Mucosa of stomach (tissue), 1 donor: ENCODE results near the gene PICK1.

Experiments used
- H3K27me3 ChIP-seq: one replicate; pipeline ENCODE4 v1.7.0; 2013; ENCODE audit warnings: mild to moderate bottlenecking, low read length; ENCODE audit not compliant: control insufficient read depth, insufficient read depth
- H3K36me3 ChIP-seq: one replicate; pipeline ENCODE4 v1.7.0; 2013; ENCODE audit warnings: low read length; ENCODE audit not compliant: control insufficient read depth, insufficient read depth
- H3K4me1 ChIP-seq: one replicate; pipeline ENCODE4 v1.7.0; 2013; ENCODE audit warnings: mild to moderate bottlenecking, low read length; ENCODE audit not compliant: control insufficient read depth, insufficient read depth
- H3K4me3 ChIP-seq: one replicate; pipeline ENCODE4 v1.7.0; 2013; ENCODE audit warnings: low read length
- H3K9ac ChIP-seq: one replicate; pipeline ENCODE4 v1.7.0; 2013; ENCODE audit warnings: mild to moderate bottlenecking, low read length, moderate library complexity
- H3K9me3 ChIP-seq: one replicate; pipeline ENCODE4 v1.7.0; 2013; ENCODE audit warnings: mild to moderate bottlenecking, low read length, moderate library complexity; ENCODE audit not compliant: control insufficient read depth
- donor health status: Pancreatic carcinoma.

The PICK1 gene

GRCh38 chr22:38042488-38042790 lies 14.8 kb upstream of the PICK1 start:
- H3K4me1 ChIP-seq = no peaks in the 10 kb centered on the region
- no peak overlapping the region for H3K4me3 ChIP-seq
- no peaks in the 10 kb centered on the region for H3K9me3 ChIP-seq
- H3K9ac ChIP-seq = no peak overlapping the region
- no peaks in the 10 kb centered on the region for H3K36me3 ChIP-seq
- H3K27me3 ChIP-seq = no peaks in the 10 kb centered on the region

- Histone ChIP-seq H3K9ac (no peak overlapping the region), H3K4me1 (no peaks in the 10 kb centered on the region), H3K9me3 (no peaks in the 10 kb centered on the region), H3K36me3 (no peaks in the 10 kb centered on the region), H3K4me3 (no peak overlapping the region), H3K27me3 (no peaks in the 10 kb centered on the region)
These were observed 13.8 kb upstream of the PICK1 start for GRCh38 chr22:38043151-38044039.

- H3K36me3 ChIP-seq = no peaks in the 10 kb centered on the region
- H3K4me3 ChIP-seq = no peak overlapping the region
- H3K9me3 ChIP-seq = no peaks in the 10 kb centered on the region
- no peaks in the 10 kb centered on the region for H3K27me3 ChIP-seq
- no peaks in the 10 kb centered on the region for H3K4me1 ChIP-seq
- H3K9ac ChIP-seq = no peak overlapping the region
These were observed 11.0 kb upstream of the PICK1 start for GRCh38 chr22:38046070-38046748.

- H3K9ac ChIP-seq = no peak overlapping the region
- H3K4me3 ChIP-seq = no peak overlapping the region
- H3K27me3 ChIP-seq = peaks cover 7% of the 10 kb centered on the region
- H3K36me3 ChIP-seq = no peaks in the 10 kb centered on the region
- H3K4me1 ChIP-seq = peaks cover 7% of the 10 kb centered on the region
- no peaks in the 10 kb centered on the region for H3K9me3 ChIP-seq
These were observed 7.2 kb upstream of the PICK1 start for GRCh38 chr22:38049812-38050619.

GRCh38 chr22:38050720-38051119 lies 6.5 kb upstream of the PICK1 start:
- Histone ChIP-seq H3K36me3 (no peaks in the 10 kb centered on the region), H3K4me3 (no peak overlapping the region), H3K9me3 (no peaks in the 10 kb centered on the region), H3K9ac (no peak overlapping the region), H3K27me3 (peaks cover 7% of the 10 kb centered on the region), H3K4me1 (peaks cover 7% of the 10 kb centered on the region)

- no peaks in the 10 kb centered on the region for H3K9me3 ChIP-seq
- H3K9ac ChIP-seq = no peak overlapping the region
These were observed 5.9 kb upstream of the PICK1 start for GRCh38 chr22:38051261-38051660.

GRCh38 chr22:38051900-38052862 lies 5.0 kb upstream of the PICK1 start:
- no peaks in the 10 kb centered on the region for H3K9me3 ChIP-seq
- H3K36me3 ChIP-seq = no peaks in the 10 kb centered on the region
- H3K4me1 ChIP-seq = peaks cover 19% of the 10 kb centered on the region
- H3K27me3 ChIP-seq = peaks cover 7% of the 10 kb centered on the region
- no peak overlapping the region for H3K4me3 ChIP-seq
- no peak overlapping the region for H3K9ac ChIP-seq

More at GRCh38 chr22:38051261-38051660, 5.9 kb upstream of the PICK1 start:
- Histone ChIP-seq H3K36me3 (no peaks in the 10 kb centered on the region), H3K27me3 (peaks cover 7% of the 10 kb centered on the region), H3K4me1 (peaks cover 10% of the 10 kb centered on the region), H3K4me3 (no peak overlapping the region)

- Histone ChIP-seq H3K36me3 (peaks cover 3% of the 10 kb centered on the region), H3K9me3 (no peaks in the 10 kb centered on the region), H3K9ac (no peak overlapping the region), H3K27me3 (no peaks in the 10 kb centered on the region), H3K4me1 (no peaks in the 10 kb centered on the region), H3K4me3 (no peak overlapping the region)
These were observed 5.6 kb downstream of the PICK1 start for GRCh38 chr22:38062791-38063190.

GRCh38 chr22:38065539-38065938 lies 8.3 kb downstream of the PICK1 start:
- Histone ChIP-seq H3K36me3 (peaks cover 3% of the 10 kb centered on the region), H3K4me3 (no peak overlapping the region), H3K4me1 (no peaks in the 10 kb centered on the region), H3K9ac (no peak overlapping the region), H3K9me3 (no peaks in the 10 kb centered on the region), H3K27me3 (no peaks in the 10 kb centered on the region)

GRCh38 chr22:38066381-38067027 lies 9.3 kb downstream of the PICK1 start:
- Histone ChIP-seq H3K4me3 (no peak overlapping the region), H3K9ac (no peak overlapping the region), H3K9me3 (no peaks in the 10 kb centered on the region), H3K36me3 (peaks cover 3% of the 10 kb centered on the region), H3K4me1 (no peaks in the 10 kb centered on the region), H3K27me3 (no peaks in the 10 kb centered on the region)

GRCh38 chr22:38067028-38067415 lies 9.8 kb downstream of the PICK1 start:
- Histone ChIP-seq H3K4me1 (no peaks in the 10 kb centered on the region), H3K9ac (no peak overlapping the region), H3K36me3 (peaks cover 3% of the 10 kb centered on the region), H3K9me3 (no peaks in the 10 kb centered on the region), H3K27me3 (no peaks in the 10 kb centered on the region), H3K4me3 (no peak overlapping the region)
